ENCODE measurements around the gene IGSF9B.

IGSF9B gene

DNA sequence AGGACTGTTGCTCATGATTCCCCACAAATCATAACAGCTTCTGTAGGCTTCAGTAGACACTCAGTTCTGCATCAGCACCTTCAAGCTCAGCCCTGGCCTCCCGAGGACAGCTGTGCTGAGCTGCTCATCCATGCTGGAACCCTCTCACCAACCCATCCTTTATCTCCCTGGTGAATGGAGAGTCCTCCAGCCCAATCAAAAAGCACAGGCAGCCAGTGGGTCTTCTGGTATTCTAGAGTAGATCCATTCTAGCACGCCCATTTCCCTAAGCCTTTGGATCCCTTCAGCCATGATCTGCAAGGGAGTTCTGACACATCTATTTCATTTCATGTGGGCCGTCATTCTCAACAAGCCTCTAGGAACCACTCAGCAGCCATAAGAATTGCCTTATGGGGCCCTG lies 66.9 kb downstream of the IGSF9B start:
- Histone ChIP-seq H3K4me3 (replicated peaks; ENCODE audit: low read depth, low read length) (no peak overlapping the region), H3K27me3 (replicated peaks; ENCODE audit: control insufficient read depth, insufficient read depth, low read length) (no peaks in the 10 kb centered on the region), H3K36me3 (ENCODE audit: control insufficient read depth, insufficient read depth, low read length) (no peaks in the 10 kb centered on the region)
- DNase-seq (ENCODE audit: extremely low read depth, insufficient read length), result no peak
- no peak for TF ChIP-seq CTCF (IDR thresholded peaks at IDR 0.05; ENCODE audit: insufficient read depth, low read length, poor library complexity, severe bottlenecking)

- DNase-seq (ENCODE audit: extremely low read depth, insufficient read length), result no peak
- H3K36me3 ChIP-seq (ENCODE audit: control insufficient read depth, insufficient read depth, low read length), result no peaks in the 10 kb centered on the region
- no peak for TF ChIP-seq CTCF (IDR thresholded peaks at IDR 0.05; ENCODE audit: insufficient read depth, low read length, poor library complexity, severe bottlenecking)
- no peaks in the 10 kb centered on the region for H3K27me3 ChIP-seq (replicated peaks; ENCODE audit: control insufficient read depth, insufficient read depth, low read length)
- no peak overlapping the region for H3K4me3 ChIP-seq (replicated peaks; ENCODE audit: low read depth, low read length)
These were observed 67.6 kb downstream of the IGSF9B start for GRCh38 chr11:133889188-133889587.

GRCh38 chr11:133887692-133888332 lies 69.0 kb downstream of the IGSF9B start:
- Histone ChIP-seq H3K27me3 (replicated peaks; ENCODE audit: control insufficient read depth, insufficient read depth, low read length) (no peaks in the 10 kb centered on the region), H3K36me3 (ENCODE audit: control insufficient read depth, insufficient read depth, low read length) (no peaks in the 10 kb centered on the region), H3K4me3 (replicated peaks; ENCODE audit: low read depth, low read length) (no peak overlapping the region)
- TF ChIP-seq CTCF (IDR thresholded peaks at IDR 0.05; ENCODE audit: insufficient read depth, low read length, poor library complexity, severe bottlenecking), result no peak
- DNase-seq (ENCODE audit: extremely low read depth, insufficient read length), result no peak

GRCh38 chr11:133886029-133886428 lies 70.7 kb downstream of the IGSF9B start:
- Histone ChIP-seq H3K27me3 (replicated peaks; ENCODE audit: control insufficient read depth, insufficient read depth, low read length) (no peaks in the 10 kb centered on the region), H3K36me3 (ENCODE audit: control insufficient read depth, insufficient read depth, low read length) (no peaks in the 10 kb centered on the region), H3K4me3 (replicated peaks; ENCODE audit: low read depth, low read length) (no peak overlapping the region)
- TF ChIP-seq CTCF (IDR thresholded peaks at IDR 0.05; ENCODE audit: insufficient read depth, low read length, poor library complexity, severe bottlenecking), result no peak
- DNase-seq (ENCODE audit: extremely low read depth, insufficient read length), result no peak

DNA sequence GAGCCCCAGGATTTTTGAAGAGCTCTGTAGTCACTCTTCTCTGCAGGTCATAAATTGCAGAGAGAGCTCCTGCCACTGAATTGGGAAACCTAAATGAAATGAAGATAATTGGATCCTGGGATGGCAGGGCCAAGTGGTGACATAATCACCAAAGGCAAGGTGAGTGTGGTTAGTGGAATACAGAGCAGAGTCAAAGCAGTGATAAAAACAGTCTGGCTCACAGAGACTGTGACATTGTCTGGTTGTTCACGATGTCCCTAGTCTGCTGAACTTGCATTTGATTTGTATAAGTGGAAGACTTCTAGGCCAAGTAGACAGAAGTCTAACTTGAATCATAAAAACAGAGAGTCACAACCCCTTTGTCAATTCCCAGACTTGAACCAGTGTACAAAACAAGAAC lies 84.6 kb downstream of the IGSF9B start:
- no peak for DNase-seq (ENCODE audit: extremely low read depth, insufficient read length)
- Histone ChIP-seq H3K4me3 (replicated peaks; ENCODE audit: low read depth, low read length) (no peak overlapping the region), H3K27me3 (replicated peaks; ENCODE audit: control insufficient read depth, insufficient read depth, low read length) (no peaks in the 10 kb centered on the region), H3K36me3 (ENCODE audit: control insufficient read depth, insufficient read depth, low read length) (no peaks in the 10 kb centered on the region)
- TF ChIP-seq CTCF (IDR thresholded peaks at IDR 0.05; ENCODE audit: insufficient read depth, low read length, poor library complexity, severe bottlenecking), result no peak

GRCh38 chr11:133867456-133867855 lies 89.3 kb downstream of the IGSF9B start:
- Histone ChIP-seq H3K4me3 (replicated peaks; ENCODE audit: low read depth, low read length) (no peak overlapping the region), H3K36me3 (ENCODE audit: control insufficient read depth, insufficient read depth, low read length) (no peaks in the 10 kb centered on the region), H3K27me3 (replicated peaks; ENCODE audit: control insufficient read depth, insufficient read depth, low read length) (no peaks in the 10 kb centered on the region)
- DNase-seq (ENCODE audit: extremely low read depth, insufficient read length), result no peak
- no peak for TF ChIP-seq CTCF (IDR thresholded peaks at IDR 0.05; ENCODE audit: insufficient read depth, low read length, poor library complexity, severe bottlenecking)
